PC-9 (cell line): ENCODE results near the gene ATG3. TPM values are rescaled to one million over a fixed set of nuclear protein-coding genes. Genes with fewer than 3 reads are reported as not detected.

Experiments used
- BruUV-seq: library from RNA; stranded (reverse); fragments of 400-500 nt; replicated peaks from 2 replicates; lab custom pipeline; 2021; lab: Mats Ljungman, UMichigan
- CTCF ChIA-PET: fragments of 300-600 bp; sonication (Branson Sonifier 250); formaldehyde crosslinking; loops from one replicate; lab custom pipeline; 2022; ENCODE audit warnings: antibody characterized with exemption; lab: Charles Lee
- POLR2A ChIA-PET: fragments of 300-600 bp; sonication (Branson Sonifier 250); formaldehyde crosslinking; loops from one replicate; lab custom pipeline; 2022; ENCODE audit warnings: antibody characterized with exemption; ENCODE audit not compliant: unreplicated experiment; lab: Charles Lee
- DNase-seq, 2 experiments: peaks; one replicate each; pipeline versions ENCODE4 v3.0.0 to v3.0.0-alpha.2; 2015 to 2022; ENCODE audit warnings: mixed read lengths in 1 of 2
- H2AFZ ChIP-seq: fragments of 200-600 bp; sonication (generic); 2 replicates; pipeline ENCODE4 v1.8.1; 2017; ENCODE audit warnings: antibody characterized with exemption
- H3F3A ChIP-seq: fragments of 200-600 bp; sonication (generic); 2 replicates; pipeline ENCODE4 v1.8.1; 2017; ENCODE audit warnings: antibody characterized with exemption, mild to moderate bottlenecking, low read depth; ENCODE audit not compliant: insufficient read depth
- H3K27ac ChIP-seq: fragments of 200-600 bp; sonication (generic); 2 replicates; pipeline ENCODE4 v1.6.1; 2016; ENCODE audit warnings: mixed run types
- H3K27me3 ChIP-seq: fragments of 200-600 bp; sonication (generic); 2 replicates; pipeline ENCODE4 v1.6.1; 2016; ENCODE audit warnings: low read depth, mixed run types; ENCODE audit not compliant: insufficient read depth
- H3K36me3 ChIP-seq: fragments of 200-600 bp; sonication (generic); 2 replicates; pipeline ENCODE4 v1.6.1; 2016; ENCODE audit warnings: low read depth, mixed run types
- H3K4me1 ChIP-seq: fragments of 200-600 bp; sonication (generic); replicated peaks from 2 replicates; pipeline ENCODE4 v1.6.1; 2016; ENCODE audit warnings: mixed run types; ENCODE audit not compliant: insufficient read depth
- H3K4me2 ChIP-seq: fragments of 200-600 bp; sonication (generic); 2 replicates; pipeline ENCODE4 v1.6.1; 2017; ENCODE audit warnings: mixed run types
- H3K4me3 ChIP-seq: fragments of 200-600 bp; sonication (generic); 2 replicates; pipeline ENCODE4 v1.6.1; 2016; ENCODE audit warnings: mixed run types
- H3K79me2 ChIP-seq: fragments of 200-600 bp; sonication (generic); 2 replicates; pipeline ENCODE4 v1.6.1; 2017; ENCODE audit warnings: low read depth, mixed run types
- H3K9me2 ChIP-seq: fragments of 200-600 bp; sonication (generic); 2 replicates; pipeline ENCODE4 v1.8.1; 2017; ENCODE audit warnings: mild to moderate bottlenecking; ENCODE audit not compliant: insufficient read depth
- H3K9me3 ChIP-seq: fragments of 200-600 bp; sonication (generic); 2 replicates; pipeline ENCODE4 v1.8.1; 2016; ENCODE audit warnings: low read depth; ENCODE audit not compliant: insufficient read depth
- H4K20me1 ChIP-seq: fragments of 200-600 bp; sonication (generic); 2 replicates; pipeline ENCODE4 v1.8.1; 2017; ENCODE audit not compliant: insufficient read depth
- EZH2 ChIP-seq: fragments of 200-600 bp; sonication (generic); IDR thresholded peaks from 2 replicates; pipeline ENCODE4 v1.8.0; 2017; ENCODE audit warnings: antibody characterized with exemption, low read depth
- intact Hi-C: fragments of 100-400 bp; cut with micrococcal nuclease; formaldehyde crosslinking; loops from one replicate; pipeline ENCODE4 v1.10.0; 2022; ENCODE audit not compliant: unreplicated experiment
- total RNA-seq: library from RNA; stranded (reverse); gene quantifications from 2 replicates; pipeline ENCODE4 v1.2.3, GENCODE V29; 2021
- TF ChIP-seq, protein P1 (sequence below): fragments of 200-600 bp; sonication (generic); conservative IDR thresholded peaks from 2 replicates; pipeline ENCODE4 v1.6.1; 2017; ENCODE audit warnings: mixed run types, antibody characterized with exemption, mild to moderate bottlenecking, moderate library complexity

Gene ATG3
- total RNA-seq, 1 experiment from 2014 or later = 68.9 TPM

DNA sequence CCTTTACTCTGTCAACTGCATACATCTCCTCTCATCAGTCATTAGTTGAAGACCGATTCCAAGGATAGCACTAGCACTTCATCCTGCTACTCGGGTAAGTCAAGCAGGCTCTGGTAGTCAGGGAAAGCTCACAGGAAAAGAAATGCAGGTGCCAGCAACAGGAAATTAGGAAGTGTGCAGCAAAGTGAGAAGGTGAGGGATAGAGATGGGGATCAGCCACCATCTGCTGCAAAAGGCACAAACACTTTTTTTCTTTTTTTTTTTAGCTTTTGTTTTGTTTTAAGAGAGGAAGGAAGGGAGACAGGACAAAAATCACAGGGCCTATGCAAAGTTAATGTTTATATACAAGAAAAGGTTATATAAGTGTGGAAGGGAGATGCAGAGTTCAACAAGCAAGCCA is 53.5 kb downstream of the ATG3 start:
- Histone ChIP-seq H3K4me2 (no peak overlapping the region), H3F3A (no peaks in the 10 kb centered on the region), H3K9me3 (no peaks in the 10 kb centered on the region; the same call in 1 of the 2 replicates), H3K27me3 (no peaks in the 10 kb centered on the region), H2AFZ (no peak overlapping the region), H3K27ac (no peak overlapping the region), H3K36me3 (no peaks in the 10 kb centered on the region), H4K20me1 (no peaks in the 10 kb centered on the region), H3K4me3 (no peak overlapping the region), H3K4me1 (no peaks in the 10 kb centered on the region), H3K79me2 (no peaks in the 10 kb centered on the region), H3K9me2 (no peaks in the 10 kb centered on the region)
- TF ChIP-seq, protein P1, sequence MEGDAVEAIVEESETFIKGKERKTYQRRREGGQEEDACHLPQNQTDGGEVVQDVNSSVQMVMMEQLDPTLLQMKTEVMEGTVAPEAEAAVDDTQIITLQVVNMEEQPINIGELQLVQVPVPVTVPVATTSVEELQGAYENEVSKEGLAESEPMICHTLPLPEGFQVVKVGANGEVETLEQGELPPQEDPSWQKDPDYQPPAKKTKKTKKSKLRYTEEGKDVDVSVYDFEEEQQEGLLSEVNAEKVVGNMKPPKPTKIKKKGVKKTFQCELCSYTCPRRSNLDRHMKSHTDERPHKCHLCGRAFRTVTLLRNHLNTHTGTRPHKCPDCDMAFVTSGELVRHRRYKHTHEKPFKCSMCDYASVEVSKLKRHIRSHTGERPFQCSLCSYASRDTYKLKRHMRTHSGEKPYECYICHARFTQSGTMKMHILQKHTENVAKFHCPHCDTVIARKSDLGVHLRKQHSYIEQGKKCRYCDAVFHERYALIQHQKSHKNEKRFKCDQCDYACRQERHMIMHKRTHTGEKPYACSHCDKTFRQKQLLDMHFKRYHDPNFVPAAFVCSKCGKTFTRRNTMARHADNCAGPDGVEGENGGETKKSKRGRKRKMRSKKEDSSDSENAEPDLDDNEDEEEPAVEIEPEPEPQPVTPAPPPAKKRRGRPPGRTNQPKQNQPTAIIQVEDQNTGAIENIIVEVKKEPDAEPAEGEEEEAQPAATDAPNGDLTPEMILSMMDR = no peak
- no peak for TF ChIP-seq EZH2
- intact Hi-C loops = no loop called here
- POLR2A ChIA-PET = interaction anchor here (0.6 kb wide), 1 partner anchor 301 kb away, joined by 4 read pairs; no protein-coding TSS in a partner anchor
- DNase-seq = no peak
- BruUV-seq = no TSS peak
- CTCF ChIA-PET = no interaction called here

DNA sequence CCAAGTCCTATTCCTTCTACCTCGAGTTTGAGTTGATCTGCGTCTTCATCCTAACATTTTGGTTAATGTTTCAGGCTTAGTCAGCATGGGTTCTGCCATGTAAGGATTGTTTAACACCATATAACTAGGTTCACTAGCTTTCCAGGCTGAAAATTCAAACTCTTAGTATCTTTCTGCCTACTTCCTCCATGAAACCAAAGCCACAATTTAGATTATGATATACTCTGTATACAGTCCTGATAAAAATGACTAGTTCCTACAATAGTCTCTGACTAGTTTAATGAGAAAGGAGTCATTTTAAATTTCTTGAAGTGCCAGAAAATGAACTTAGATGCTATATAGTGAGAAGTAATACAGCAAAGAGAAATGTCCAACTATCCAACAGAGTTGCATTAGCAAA is 55.9 kb downstream of the ATG3 start:
- DNase-seq = no peak
- intact Hi-C loops = no loop called here
- H3K4me3 ChIP-seq = no peak overlapping the region
- H3K4me2 ChIP-seq = no peak overlapping the region
- H3K36me3 ChIP-seq = no peaks in the 10 kb centered on the region
- no peaks in the 10 kb centered on the region for H3F3A ChIP-seq
- H2AFZ ChIP-seq = no peak overlapping the region
- H3K79me2 ChIP-seq = no peaks in the 10 kb centered on the region
- H3K9me3 ChIP-seq = no peaks in the 10 kb centered on the region; the same call in 1 of the 2 replicates
- TF ChIP-seq, protein P1 = no peak
- H4K20me1 ChIP-seq = no peaks in the 10 kb centered on the region
- H3K27ac ChIP-seq = no peak overlapping the region
- BruUV-seq = no TSS peak
- POLR2A ChIA-PET = no interaction called here
- H3K9me2 ChIP-seq = no peaks in the 10 kb centered on the region
- no peaks in the 10 kb centered on the region for H3K27me3 ChIP-seq
- H3K4me1 ChIP-seq = no peaks in the 10 kb centered on the region
- CTCF ChIA-PET = no interaction called here

DNA sequence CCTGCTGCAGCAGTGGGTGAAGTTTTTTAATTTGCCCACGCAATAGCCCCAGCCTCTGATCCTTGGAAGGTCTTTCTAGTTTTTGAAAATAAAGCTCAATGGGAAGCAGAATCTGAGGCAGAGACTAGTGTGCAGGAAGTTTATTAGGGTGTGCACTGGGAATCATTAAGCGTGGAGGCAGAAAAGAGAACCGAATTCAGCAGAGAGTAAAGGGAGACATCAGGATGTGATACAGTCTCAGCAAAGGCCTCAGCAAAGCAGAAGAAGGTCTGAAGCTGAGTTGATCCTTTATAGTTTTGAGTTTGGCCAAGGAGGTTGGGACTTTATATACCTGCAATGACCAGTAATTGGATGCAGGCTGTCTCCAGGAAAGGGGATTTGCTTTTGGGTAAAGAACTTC is 57.6 kb downstream of the ATG3 start:
- CTCF ChIA-PET = no interaction called here

More for the DNA sequence above, 57.6 kb downstream of the ATG3 start:
- Histone ChIP-seq H3K27ac (no peak overlapping the region), H3K4me2 (no peak overlapping the region), H3K9me3 (no peaks in the 10 kb centered on the region), H3K79me2 (no peaks in the 10 kb centered on the region), H4K20me1 (no peaks in the 10 kb centered on the region), H3K36me3 (no peaks in the 10 kb centered on the region), H3K9me2 (no peaks in the 10 kb centered on the region), H3F3A (no peaks in the 10 kb centered on the region), H3K4me1 (no peaks in the 10 kb centered on the region), H3K4me3 (no peak overlapping the region), H2AFZ (no peak overlapping the region), H3K27me3 (no peaks in the 10 kb centered on the region)
- intact Hi-C loops = no loop called here
- no peak for DNase-seq
- TF ChIP-seq EZH2 = no peak
- TF ChIP-seq, protein P1 = no peak
- POLR2A ChIA-PET = no interaction called here
- no TSS peak for BruUV-seq
